ES-I3 (cell line): ENCODE data around the gene S100B.

Experiments
- H3K36me3 ChIP-seq: 2 replicates; pipeline ENCODE4 v1.6.1; 2013; ENCODE audit warnings: mild to moderate bottlenecking, low read length, control low read depth, moderate library complexity; ENCODE audit not compliant: insufficient read depth
- H3K4me1 ChIP-seq: 2 replicates; pipeline ENCODE4 v1.6.1; 2013; ENCODE audit warnings: mild to moderate bottlenecking, control low read depth, low read length; ENCODE audit not compliant: insufficient read depth
- H3K9ac ChIP-seq: 2 replicates; pipeline ENCODE4 v1.6.1; 2013; ENCODE audit warnings: low read depth, mild to moderate bottlenecking, low read length, moderate library complexity
- H3K9me3 ChIP-seq: 2 replicates; pipeline ENCODE4 v1.6.1; 2013; ENCODE audit warnings: mild to moderate bottlenecking, low read length, moderate library complexity; ENCODE audit not compliant: control insufficient read depth, insufficient read depth

The S100B gene

DNA sequence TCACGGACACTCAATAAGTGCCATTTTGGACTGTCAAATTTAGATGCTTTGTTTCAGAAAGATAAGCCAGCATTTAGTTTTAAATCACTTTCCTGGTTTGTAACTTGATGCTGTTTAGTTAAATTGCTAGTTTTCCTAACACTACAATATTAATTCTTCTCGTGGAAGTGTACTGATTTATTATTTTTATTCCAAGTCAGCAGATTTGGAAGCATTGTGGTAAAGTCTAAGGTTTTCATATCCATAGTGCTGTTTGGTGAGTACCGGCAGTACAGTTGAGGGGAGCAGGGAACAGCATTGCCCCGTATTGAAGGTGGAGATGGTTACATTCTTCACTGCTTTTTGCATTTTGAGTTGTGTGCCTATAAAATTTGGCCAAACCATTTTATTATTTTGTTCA lies 36.3 kb downstream of the S100B start:
- peaks cover 14% of the 10 kb centered on the region for H3K36me3 ChIP-seq
- no peak overlapping the region for H3K9ac ChIP-seq
- H3K9me3 ChIP-seq, result no peaks in the 10 kb centered on the region
- H3K4me1 ChIP-seq, result no peaks in the 10 kb centered on the region

DNA sequence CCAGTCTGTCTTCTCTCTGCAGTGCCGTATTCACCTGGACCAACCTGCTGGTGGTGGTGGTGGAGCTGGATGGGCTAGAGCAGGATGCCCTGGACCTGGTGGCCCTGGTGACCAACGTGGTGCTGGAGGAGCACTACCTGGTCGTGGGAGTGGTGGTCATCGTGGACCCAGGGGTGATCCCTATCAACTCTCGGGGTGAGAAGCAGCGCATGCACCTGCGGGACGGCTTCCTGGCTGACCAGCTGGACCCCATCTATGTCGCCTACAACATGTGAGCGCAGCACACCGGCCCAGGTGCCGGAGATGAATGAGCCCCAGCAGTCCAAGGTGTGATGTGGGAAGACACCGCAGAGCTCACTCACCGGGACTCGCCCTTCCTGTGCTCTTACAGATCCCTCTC lies 37.5 kb downstream of the S100B start:
- Histone ChIP-seq H3K9ac (no peak overlapping the region), H3K4me1 (no peaks in the 10 kb centered on the region), H3K36me3 (peaks cover 9% of the 10 kb centered on the region), H3K9me3 (no peaks in the 10 kb centered on the region)

DNA sequence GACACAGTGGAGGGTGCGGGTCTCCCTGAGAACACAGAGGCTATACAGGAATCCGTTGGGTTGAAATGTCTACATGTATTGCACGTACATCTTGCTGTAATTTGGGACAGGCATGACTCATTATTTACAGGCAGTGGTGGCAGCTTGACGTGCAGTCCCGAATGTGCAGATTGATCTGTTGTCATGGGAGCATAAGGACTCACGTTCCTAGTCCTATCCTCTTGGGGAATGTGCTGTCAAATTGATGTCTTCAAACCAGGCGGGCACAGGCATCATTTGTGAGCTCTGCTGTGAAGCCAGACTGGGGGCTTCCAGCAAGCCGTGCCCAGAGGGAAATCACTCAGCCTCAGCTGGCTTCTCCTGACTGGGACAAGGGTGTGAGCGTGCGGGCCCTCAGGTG lies 40.5 kb downstream of the S100B start:
- Histone ChIP-seq H3K9me3 (no peaks in the 10 kb centered on the region), H3K4me1 (no peaks in the 10 kb centered on the region), H3K36me3 (peaks cover 8% of the 10 kb centered on the region), H3K9ac (no peak overlapping the region)

DNA sequence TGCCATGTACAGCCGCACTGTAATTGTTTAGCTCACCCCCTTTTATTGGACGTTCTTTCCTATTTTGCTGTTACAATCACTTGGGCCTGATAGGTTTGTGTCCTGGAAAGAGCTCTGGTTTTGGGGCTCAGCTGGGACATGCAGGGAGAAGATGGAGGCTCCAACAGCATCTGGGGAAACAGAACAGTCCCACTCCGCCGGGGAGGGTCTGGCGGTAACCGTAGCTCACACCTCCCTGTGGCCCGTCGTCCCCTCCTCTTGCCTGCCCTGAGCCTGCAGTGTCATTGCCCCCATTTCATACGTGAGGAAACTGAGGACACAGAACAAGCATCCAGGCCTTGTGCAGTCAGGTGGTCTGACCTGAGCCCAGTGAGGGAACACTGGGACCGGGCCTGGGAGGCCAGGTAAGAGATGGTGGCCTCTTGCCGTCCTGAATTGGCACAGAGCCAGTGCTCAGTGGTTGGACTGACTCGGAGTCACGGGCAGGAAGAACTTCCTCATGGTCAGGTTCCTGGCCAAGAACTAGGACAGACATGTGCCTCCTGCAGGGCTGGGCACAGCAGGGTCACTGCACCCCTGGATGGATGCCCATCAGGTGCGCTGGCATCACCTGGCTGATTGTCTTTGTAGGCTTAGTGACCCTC lies 41.8 kb downstream of the S100B start:
- Histone ChIP-seq H3K36me3 (peaks cover 8% of the 10 kb centered on the region), H3K4me1 (no peaks in the 10 kb centered on the region), H3K9ac (no peak overlapping the region), H3K9me3 (no peaks in the 10 kb centered on the region)

DNA sequence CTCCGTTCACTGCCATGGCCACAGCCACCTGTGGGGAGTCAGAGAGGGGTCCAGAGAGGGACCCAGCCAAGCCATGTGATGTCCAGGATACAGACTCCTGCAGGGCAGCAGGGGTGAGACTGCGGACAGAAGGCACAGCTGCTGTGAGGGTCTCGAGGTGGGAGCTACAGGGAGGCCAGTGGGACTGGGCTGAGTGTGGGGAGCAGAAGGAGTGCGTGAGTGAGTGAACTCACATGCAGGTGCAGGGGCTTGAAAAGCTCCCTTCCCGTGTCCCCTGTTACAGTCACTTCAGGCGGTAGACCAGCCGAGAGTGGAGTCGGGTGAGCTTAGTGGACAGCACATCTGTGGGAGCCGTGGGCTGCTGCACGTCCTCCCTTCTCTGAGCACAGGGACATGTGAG lies 42.4 kb downstream of the S100B start:
- Histone ChIP-seq H3K36me3 (peaks cover 8% of the 10 kb centered on the region), H3K4me1 (no peaks in the 10 kb centered on the region), H3K9me3 (no peaks in the 10 kb centered on the region), H3K9ac (no peak overlapping the region)

DNA sequence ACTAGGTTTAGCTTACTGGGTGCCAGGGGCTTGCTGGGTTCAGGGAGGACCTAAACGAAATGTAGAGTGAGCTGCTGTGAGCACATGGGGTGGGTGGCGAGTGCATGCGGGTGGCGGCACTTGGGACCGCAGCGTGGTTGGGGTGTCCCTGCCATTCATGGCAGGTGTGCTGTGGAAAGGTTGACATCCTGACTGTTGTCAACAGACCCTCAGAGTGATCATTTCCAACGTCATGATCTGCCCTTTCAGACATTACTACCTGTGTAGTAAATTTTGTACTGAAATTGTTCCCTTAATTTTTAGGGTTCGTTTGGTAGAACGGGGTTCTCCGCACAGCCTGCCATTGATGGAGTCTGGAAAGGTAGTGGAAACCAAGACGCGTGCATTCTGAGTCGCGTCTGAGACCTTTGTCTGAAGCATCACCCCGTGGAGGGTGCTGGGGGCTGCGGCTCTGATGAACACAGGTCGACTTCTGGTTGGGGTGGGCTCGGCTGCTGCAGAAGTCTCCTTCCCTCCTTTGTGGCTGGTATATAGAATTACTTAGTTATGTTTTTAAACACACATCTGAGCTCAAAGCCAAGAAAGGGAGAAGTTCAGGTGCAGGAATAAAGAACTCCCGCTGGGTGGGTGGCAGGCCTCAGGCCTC lies 43.3 kb downstream of the S100B start:
- Histone ChIP-seq H3K36me3 (peaks cover 7% of the 10 kb centered on the region), H3K4me1 (no peaks in the 10 kb centered on the region), H3K9ac (no peak overlapping the region), H3K9me3 (no peaks in the 10 kb centered on the region)

DNA sequence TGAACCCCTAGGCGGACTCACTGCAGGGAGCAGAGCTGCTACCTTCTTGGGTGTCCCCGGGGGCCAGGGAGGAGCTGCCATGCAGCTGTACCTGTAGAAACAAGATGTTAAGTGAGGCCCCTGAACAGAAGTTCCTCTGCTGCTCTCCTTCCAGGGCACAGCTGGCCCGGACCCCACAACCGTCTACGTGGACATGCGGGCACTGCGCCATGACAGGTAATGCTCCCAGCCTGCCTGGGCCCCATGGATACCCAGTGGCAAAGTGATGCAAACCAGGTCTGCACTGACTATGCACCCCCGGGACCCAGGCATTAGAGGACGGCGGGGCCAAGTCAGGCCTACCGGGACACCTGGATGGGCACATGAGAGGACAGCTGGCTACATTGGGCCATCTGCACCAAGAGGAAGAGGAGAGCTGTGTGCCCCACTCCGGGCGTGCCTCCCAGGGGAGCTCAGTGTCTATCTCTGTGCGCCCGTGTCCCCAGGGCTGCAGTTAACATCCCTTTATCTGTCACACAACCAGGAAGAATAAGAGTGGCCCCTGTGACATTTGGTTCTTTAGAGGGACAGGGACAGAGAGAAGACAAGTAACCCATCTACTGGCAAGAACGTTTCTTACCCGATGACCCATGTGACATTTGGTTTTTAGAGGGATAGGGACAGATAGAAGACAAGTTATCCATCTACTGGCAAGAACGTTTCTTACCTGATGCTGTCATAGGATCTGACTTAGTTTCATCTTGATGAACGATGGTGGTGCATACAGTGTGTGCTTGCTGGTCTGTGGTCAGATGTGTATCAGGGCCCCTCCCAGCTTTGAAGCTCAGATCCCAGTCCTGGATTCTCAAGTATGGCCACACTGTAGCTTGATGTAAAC lies 44.1 kb downstream of the S100B start:
- Histone ChIP-seq H3K36me3 (peaks cover 6% of the 10 kb centered on the region), H3K9ac (no peak overlapping the region), H3K4me1 (no peaks in the 10 kb centered on the region), H3K9me3 (no peaks in the 10 kb centered on the region)

DNA sequence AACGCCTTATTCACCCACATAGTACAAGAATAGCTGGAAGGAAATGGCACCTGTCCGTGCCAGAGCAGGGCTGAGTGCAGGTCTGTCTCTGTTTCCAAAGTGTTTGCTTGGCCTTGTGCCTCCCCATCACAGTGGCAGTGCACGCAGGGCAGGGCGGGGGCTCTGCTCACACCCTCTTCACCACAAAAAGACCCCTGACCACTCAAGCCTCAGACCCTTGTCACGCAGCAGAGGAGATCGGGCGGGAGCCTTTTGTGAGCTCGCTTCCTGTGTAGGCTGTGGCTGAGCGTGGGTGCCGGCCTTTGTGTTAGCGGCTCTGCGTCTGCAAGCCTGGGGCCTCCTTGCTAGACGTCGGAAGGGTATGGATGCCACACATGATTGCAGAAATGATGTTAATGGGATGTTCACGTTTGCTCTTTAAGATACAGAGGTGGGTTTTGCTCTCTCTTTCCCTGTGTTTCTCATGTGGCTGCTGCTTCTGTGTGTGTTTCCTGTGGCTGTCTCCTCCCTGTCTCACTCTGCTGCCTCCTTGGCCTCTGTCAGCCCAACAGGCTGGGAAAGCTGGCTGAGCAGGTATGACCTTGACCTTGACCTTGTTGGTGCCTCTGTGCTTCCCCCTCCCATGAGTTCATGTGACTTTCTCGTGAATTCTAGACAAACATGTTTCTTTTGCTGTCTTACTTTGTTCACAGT lies 45.4 kb downstream of the S100B start:
- Histone ChIP-seq H3K36me3 (peaks cover 3% of the 10 kb centered on the region; the same call in 1 of the 2 replicates), H3K4me1 (no peaks in the 10 kb centered on the region), H3K9me3 (no peaks in the 10 kb centered on the region), H3K9ac (no peak overlapping the region)

DNA sequence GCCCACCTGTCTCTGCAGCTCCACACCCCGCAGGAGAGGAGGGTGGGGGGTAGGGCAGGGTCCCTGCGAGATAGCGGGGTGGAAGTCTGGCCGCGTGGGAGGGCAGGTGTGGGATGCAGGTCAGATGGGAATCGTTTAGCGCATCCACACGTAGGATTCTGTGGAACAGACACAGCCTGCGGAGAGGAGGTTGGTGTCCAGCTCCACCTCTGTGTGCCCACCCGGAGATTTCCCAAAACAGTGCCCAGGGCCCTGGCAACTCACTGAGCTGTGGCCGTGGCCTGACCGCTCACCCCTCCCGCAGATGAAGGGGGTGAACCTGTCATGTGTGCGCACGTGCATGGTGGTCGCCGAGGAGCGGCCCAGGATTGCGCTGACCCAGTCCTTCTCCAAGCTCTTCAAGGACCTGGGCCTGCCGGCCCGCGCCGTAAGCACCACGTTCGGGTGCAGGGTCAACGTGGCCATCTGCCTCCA lies 46.9 kb downstream of the S100B start:
- Histone ChIP-seq H3K9me3 (no peaks in the 10 kb centered on the region), H3K36me3 (peaks cover 3% of the 10 kb centered on the region; the same call in 1 of the 2 replicates), H3K9ac (no peak overlapping the region), H3K4me1 (no peaks in the 10 kb centered on the region)

DNA sequence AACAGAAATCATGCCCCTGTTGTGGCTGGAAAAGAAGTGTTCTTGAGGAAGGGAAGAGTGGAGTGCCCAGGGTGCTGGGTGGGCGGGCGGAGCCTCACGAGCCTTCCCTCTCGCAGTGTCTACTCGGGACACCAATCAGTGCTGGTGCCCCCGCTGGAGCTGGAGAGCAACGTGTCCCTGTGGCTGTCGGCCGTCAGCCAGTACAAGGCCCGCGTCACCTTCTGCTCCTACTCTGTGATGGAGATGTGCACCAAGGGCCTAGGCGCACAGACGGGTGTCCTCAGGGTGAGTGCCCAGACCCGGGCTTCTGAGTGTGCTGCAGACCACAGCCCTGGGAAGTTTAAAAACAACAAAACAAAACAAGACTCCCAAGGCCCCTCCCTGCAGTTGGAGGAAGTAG lies 47.4 kb downstream of the S100B start:
- H3K9ac ChIP-seq, result no peak overlapping the region
- no peaks in the 10 kb centered on the region for H3K9me3 ChIP-seq
- H3K36me3 ChIP-seq, result peaks cover 3% of the 10 kb centered on the region; the same call in 1 of the 2 replicates
- no peaks in the 10 kb centered on the region for H3K4me1 ChIP-seq

DNA sequence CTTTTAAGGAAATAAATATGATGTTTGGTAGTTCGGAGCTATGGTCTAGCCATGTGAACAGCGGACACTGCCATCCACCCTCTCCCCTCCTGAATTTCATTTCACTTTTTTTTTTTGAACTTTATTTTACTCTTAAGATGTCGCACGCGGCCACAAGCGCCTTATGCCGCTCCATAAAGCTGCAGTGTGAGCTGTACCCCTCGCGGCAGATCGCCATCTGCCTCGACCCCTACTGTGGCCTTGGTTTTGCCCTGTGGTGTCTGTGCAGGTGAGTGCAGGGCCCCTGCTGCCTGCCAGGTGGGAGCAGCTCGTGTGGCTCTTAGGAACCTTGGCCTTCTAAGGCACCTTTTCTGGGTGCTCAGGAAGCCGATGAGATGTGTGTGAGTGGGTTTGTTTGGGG lies 48.1 kb downstream of the S100B start:
- Histone ChIP-seq H3K9me3 (no peaks in the 10 kb centered on the region), H3K9ac (no peak overlapping the region), H3K4me1 (no peaks in the 10 kb centered on the region), H3K36me3 (peaks cover 3% of the 10 kb centered on the region; the same call in 1 of the 2 replicates)

DNA sequence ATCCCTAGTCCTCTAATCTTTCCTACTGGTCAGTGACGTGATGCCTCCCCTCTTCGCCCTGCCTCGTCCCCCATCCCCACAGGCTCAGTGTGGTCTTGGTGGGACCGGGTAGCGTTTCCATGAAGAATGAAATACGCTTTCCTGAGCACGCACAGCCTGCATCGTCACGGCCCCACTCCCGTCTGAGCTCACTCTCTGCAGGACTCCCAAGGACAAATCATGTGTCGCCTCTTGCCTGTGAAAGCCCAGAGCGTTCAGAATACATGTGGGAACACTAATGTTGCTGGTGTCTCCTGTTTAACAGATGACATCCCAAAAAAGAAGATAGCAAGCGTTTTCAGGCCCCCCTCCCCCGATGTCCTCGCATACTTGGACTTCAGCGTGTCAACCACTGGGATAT lies 49.2 kb downstream of the S100B start:
- Histone ChIP-seq H3K9me3 (no peaks in the 10 kb centered on the region), H3K36me3 (peaks cover 3% of the 10 kb centered on the region; the same call in 1 of the 2 replicates), H3K9ac (no peak overlapping the region), H3K4me1 (no peaks in the 10 kb centered on the region)

DNA sequence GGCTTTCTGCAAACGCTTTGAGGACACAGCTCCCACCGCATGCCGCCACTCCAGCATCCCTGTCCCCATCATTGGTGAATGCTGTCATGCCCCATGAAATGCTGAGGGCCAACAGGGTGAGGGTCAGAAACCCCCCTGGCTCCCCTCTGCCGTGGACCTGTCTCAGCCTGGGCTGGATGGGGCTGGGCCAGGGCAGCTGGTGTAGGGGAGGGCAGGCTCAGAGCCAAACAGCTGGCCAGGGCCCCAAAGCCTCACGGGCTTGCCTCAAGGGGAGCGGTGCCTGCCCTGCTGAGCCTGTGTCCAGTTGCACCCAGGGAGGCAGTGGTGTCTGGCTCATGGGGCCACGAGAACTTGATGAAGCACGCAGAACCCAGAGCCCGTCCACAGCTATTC lies 49.7 kb downstream of the S100B start:
- Histone ChIP-seq H3K4me1 (no peaks in the 10 kb centered on the region), H3K9me3 (no peaks in the 10 kb centered on the region), H3K9ac (no peak overlapping the region), H3K36me3 (peaks cover 3% of the 10 kb centered on the region; the same call in 1 of the 2 replicates)
